GM18508 (cell line): ENCODE results near the gene RUNX2.

ENCODE experiments used
- ATAC-seq: cut with Tn5 transposase; IDR thresholded peaks from one replicate; pipeline ENCODE4 v1.9.1; 2021; ENCODE audit warnings: moderate number of reproducible peaks; ENCODE audit not compliant: insufficient read depth, unreplicated experiment

RUNX2 gene

GRCh38 chr6:45681860-45682511 is 353.9 kb downstream of the RUNX2 start:
- ATAC-seq: peak; percentile 87

- ATAC-seq: no peak
Measured at GRCh38 chr6:45684476-45684875, 356.3 kb downstream of the RUNX2 start.

GRCh38 chr6:45685076-45685475 is 356.9 kb downstream of the RUNX2 start:
- ATAC-seq: no peak

- peak; percentile 10 for ATAC-seq
Measured at GRCh38 chr6:45686841-45687569, 358.9 kb downstream of the RUNX2 start.

GRCh38 chr6:45687570-45687969 is 359.4 kb downstream of the RUNX2 start:
- peak; percentile 96 for ATAC-seq

GRCh38 chr6:45688180-45688579 is 360.1 kb downstream of the RUNX2 start:
- no peak for ATAC-seq

- no peak for ATAC-seq
Measured at GRCh38 chr6:45689926-45690615, 361.9 kb downstream of the RUNX2 start.

GRCh38 chr6:45690846-45691245 is 362.7 kb downstream of the RUNX2 start:
- no peak for ATAC-seq

GRCh38 chr6:45691426-45691825 is 363.3 kb downstream of the RUNX2 start:
- ATAC-seq: no peak

GRCh38 chr6:45692021-45692420 is 363.9 kb downstream of the RUNX2 start:
- no peak for ATAC-seq

- ATAC-seq: no peak
Measured at GRCh38 chr6:45696738-45697137, 368.6 kb downstream of the RUNX2 start.

GRCh38 chr6:45697605-45698004 is 369.5 kb downstream of the RUNX2 start:
- ATAC-seq: no peak

- no peak for ATAC-seq
Measured at GRCh38 chr6:45698046-45698445, 369.9 kb downstream of the RUNX2 start.

GRCh38 chr6:45699663-45700062 is 371.5 kb downstream of the RUNX2 start:
- ATAC-seq: no peak

- no peak for ATAC-seq
Measured at GRCh38 chr6:45702849-45703739, 375.0 kb downstream of the RUNX2 start.

- ATAC-seq: no peak
Measured at GRCh38 chr6:45704056-45704800, 376.1 kb downstream of the RUNX2 start.

GRCh38 chr6:45705137-45705855 is 377.2 kb downstream of the RUNX2 start:
- ATAC-seq: no peak

GRCh38 chr6:45706319-45706718 is 378.2 kb downstream of the RUNX2 start:
- no peak for ATAC-seq

GRCh38 chr6:45707176-45707575 is 379.0 kb downstream of the RUNX2 start:
- no peak for ATAC-seq
